Spleen (tissue), 7 donors: Measurements from ENCODE around the gene NYAP2.

ENCODE experiments used
- POLR2A ChIP-seq, 3 donors: fragments of 450-650 bp; IDR thresholded peaks; one replicate each; pipeline ENCODE4 v1.5.1; 2017; ENCODE audit warnings: antibody characterized with exemption in 3 of 3, mild to moderate bottlenecking in 1 of 3
- TF ChIP-seq, protein P1 (sequence below), 11 experiments: fragments of 200-600 bp in 7 of 11; fragments of 450-650 bp in 4 of 11; sonication (generic) in 4 of 11; IDR thresholded peaks in 8 of 11; conservative IDR thresholded peaks in 3 of 11; 1 replicate in 7 of 11; 2 replicates in 4 of 11; pipeline versions ENCODE4 v1.4.0 to v1.8.0; 2016 to 2021; ENCODE audit warnings: antibody characterized with exemption in 11 of 11, inconsistent platforms in 4 of 11, mild to moderate bottlenecking in 1 of 11
- donor health status: DM: no; HTN: no; CAD: no; lungs with moderate emphysema.
- donor health status: DM: no; HTN: no; CAD: no.
- donor health status: DM: no; HTN: no; CAD: no.

DNA sequence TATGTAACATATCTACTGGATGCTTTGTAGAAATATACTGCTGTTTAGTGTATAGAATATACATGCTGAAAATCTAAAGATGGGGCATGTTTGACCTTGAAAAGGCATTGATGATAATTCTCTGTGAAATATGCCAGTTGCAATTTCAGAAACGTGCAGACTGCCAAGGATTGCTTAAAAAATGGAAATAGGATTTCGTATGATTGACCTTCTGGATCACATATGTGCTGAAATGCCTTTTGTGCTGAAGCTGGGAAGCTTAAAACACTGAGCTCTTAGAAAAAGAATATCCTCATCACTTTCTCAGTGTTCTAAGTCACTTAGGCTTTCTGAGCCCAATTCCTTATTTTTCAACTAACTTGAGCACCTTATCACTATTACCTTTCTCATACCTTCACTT is 14.3 kb downstream of the NYAP2 start:
- no peak for TF ChIP-seq POLR2A (IDR thresholded peaks at IDR 0.05)
- TF ChIP-seq, protein P1, sequence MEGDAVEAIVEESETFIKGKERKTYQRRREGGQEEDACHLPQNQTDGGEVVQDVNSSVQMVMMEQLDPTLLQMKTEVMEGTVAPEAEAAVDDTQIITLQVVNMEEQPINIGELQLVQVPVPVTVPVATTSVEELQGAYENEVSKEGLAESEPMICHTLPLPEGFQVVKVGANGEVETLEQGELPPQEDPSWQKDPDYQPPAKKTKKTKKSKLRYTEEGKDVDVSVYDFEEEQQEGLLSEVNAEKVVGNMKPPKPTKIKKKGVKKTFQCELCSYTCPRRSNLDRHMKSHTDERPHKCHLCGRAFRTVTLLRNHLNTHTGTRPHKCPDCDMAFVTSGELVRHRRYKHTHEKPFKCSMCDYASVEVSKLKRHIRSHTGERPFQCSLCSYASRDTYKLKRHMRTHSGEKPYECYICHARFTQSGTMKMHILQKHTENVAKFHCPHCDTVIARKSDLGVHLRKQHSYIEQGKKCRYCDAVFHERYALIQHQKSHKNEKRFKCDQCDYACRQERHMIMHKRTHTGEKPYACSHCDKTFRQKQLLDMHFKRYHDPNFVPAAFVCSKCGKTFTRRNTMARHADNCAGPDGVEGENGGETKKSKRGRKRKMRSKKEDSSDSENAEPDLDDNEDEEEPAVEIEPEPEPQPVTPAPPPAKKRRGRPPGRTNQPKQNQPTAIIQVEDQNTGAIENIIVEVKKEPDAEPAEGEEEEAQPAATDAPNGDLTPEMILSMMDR (IDR thresholded peaks at IDR 0.05 in 8 of 11, conservative IDR thresholded peaks at IDR 0.05 in 3 of 11): no peak
